ENCODE results near the gene PLEKHG4.

The PLEKHG4 gene

DNA sequence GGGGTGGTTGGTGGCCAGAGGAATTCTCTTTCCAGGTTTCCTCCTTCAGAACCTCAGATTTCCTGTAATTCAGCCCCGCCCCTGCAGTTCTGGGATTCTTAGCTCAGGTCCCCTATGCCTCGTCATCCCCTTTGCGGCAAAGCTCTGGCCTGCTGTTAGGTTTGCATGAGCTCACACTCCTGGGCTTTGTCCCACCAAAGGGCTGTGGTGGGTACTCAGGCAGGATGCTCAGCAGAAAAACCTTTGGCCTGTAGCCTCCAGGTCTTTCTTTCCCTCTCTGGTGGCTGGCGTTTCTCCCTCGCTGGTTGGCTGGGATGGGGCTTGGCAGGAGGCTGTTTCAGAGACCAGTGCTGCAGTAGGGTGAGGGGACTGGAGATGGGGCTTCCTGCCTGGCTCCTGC, 9.6 kb upstream of the PLEKHG4 start:
- TF ChIP-seq, protein P1, sequence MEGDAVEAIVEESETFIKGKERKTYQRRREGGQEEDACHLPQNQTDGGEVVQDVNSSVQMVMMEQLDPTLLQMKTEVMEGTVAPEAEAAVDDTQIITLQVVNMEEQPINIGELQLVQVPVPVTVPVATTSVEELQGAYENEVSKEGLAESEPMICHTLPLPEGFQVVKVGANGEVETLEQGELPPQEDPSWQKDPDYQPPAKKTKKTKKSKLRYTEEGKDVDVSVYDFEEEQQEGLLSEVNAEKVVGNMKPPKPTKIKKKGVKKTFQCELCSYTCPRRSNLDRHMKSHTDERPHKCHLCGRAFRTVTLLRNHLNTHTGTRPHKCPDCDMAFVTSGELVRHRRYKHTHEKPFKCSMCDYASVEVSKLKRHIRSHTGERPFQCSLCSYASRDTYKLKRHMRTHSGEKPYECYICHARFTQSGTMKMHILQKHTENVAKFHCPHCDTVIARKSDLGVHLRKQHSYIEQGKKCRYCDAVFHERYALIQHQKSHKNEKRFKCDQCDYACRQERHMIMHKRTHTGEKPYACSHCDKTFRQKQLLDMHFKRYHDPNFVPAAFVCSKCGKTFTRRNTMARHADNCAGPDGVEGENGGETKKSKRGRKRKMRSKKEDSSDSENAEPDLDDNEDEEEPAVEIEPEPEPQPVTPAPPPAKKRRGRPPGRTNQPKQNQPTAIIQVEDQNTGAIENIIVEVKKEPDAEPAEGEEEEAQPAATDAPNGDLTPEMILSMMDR (IDR thresholded peaks at IDR 0.05; ENCODE audit: low read depth, low read length, missing control alignments): no peak
- H3K4me3 ChIP-seq (ENCODE audit: low read depth, low read length): no peak overlapping the region
- DNase-seq (ENCODE audit: low read depth): no peak

DNA sequence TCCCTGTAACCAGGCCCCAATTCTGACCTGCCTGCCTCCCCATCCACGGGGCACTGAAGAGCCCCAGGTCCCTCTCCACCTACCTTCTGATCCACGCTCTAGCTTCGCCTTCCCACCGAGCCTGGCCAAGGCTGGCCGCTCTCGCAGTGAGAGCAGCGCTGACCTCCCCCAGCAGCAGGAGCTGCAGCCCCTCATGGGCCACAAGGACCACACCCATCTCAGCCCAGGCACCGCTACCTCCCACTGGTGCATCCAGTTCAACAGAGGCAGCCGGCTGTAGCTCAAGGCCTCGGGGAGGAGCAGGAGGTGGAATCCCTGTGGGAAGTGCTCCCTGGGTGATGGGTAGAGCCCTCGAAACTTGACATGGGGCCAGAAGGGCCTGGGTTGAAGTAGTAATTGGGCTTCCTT, 8.4 kb upstream of the PLEKHG4 start:
- no peak overlapping the region for H3K4me3 ChIP-seq (ENCODE audit: low read depth, low read length)
- TF ChIP-seq, protein P1 (IDR thresholded peaks at IDR 0.05; ENCODE audit: low read depth, low read length, missing control alignments): no peak
- no peak for DNase-seq (ENCODE audit: low read depth)

DNA sequence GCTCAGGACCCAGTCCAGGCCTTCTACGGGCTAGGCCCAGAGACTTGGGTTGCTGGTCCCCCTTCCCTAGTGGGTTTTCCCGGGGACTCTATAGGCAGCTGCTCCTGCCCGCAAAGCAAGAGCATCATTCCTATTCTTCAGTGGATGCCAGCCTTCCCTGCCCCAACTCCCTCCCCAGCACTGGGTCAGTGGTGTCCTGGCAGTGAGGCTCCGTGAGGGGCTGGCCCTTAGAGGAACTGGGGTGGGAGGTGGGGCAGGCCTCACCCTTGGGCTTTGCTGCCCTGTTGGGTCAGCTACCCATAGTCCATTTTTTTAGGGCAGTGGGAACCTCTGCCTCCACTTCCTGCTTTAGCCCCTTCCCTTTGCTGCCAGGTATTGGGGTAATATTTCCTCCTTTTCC, 7.9 kb upstream of the PLEKHG4 start:
- TF ChIP-seq, protein P1 (IDR thresholded peaks at IDR 0.05; ENCODE audit: low read depth, low read length, missing control alignments): no peak
- no peak overlapping the region for H3K4me3 ChIP-seq (ENCODE audit: low read depth, low read length)
- no peak for DNase-seq (ENCODE audit: low read depth)

DNA sequence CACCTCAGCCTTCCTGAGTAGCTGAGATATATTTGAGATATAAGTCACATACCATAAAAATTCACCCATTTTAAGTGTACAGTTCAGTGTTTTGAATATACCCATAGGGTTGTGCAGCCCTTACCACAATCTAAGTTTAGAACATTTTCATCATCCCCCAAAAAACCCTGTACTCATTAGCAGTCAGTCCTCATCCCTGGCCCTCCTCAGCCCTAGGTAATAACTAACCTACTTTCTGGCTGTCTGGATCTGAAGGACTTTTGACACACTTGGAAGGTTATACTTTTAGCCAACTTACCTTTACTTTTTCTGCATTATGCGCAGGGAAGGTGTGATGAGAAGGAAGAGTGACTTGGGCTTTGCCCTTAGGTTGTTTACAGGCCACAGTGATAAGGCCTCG, 4.0 kb upstream of the PLEKHG4 start:
- TF ChIP-seq, protein P1 (IDR thresholded peaks at IDR 0.05; ENCODE audit: low read depth, low read length, missing control alignments): no peak
- DNase-seq (ENCODE audit: low read depth): no peak
- no peak overlapping the region for H3K4me3 ChIP-seq (ENCODE audit: low read depth, low read length)

DNA sequence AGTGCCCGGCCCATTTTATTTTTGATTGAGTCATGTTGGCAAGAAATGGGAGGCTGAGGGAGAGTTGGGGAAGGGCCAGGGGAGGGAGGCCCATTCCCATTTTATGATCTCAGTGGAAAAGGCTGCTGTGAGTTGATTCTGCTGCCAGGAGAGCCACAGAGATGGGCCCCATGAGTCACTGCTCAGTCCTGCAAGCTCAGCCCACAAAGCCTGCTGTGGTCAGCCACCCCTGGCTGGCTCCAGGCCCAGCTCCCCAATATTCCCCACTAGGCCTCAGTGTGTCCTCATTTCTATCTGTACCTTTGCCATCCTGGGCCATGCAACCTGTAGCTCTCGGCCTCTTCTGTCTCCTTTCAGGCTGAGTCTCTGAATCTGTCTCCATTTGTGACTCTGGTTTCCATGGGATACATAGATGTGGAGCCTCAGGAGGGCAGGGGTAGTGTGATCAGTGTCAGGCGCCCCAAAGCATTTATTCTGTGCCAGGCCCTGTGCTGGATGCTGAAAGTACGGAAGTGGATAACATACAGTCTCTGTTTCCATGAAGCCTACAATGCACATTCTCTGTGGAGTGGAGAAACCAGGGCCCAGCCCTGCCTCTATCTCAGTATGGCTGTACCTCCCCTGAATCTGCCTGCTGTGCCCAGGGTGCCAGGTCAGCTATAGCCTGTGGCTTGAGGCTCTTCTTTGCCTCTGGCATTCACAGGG, 1.9 kb upstream of the PLEKHG4 start:
- no peak for DNase-seq (ENCODE audit: low read depth)
- TF ChIP-seq, protein P1 (IDR thresholded peaks at IDR 0.05; ENCODE audit: low read depth, low read length, missing control alignments): no peak
- no peak overlapping the region for H3K4me3 ChIP-seq (ENCODE audit: low read depth, low read length)

DNA sequence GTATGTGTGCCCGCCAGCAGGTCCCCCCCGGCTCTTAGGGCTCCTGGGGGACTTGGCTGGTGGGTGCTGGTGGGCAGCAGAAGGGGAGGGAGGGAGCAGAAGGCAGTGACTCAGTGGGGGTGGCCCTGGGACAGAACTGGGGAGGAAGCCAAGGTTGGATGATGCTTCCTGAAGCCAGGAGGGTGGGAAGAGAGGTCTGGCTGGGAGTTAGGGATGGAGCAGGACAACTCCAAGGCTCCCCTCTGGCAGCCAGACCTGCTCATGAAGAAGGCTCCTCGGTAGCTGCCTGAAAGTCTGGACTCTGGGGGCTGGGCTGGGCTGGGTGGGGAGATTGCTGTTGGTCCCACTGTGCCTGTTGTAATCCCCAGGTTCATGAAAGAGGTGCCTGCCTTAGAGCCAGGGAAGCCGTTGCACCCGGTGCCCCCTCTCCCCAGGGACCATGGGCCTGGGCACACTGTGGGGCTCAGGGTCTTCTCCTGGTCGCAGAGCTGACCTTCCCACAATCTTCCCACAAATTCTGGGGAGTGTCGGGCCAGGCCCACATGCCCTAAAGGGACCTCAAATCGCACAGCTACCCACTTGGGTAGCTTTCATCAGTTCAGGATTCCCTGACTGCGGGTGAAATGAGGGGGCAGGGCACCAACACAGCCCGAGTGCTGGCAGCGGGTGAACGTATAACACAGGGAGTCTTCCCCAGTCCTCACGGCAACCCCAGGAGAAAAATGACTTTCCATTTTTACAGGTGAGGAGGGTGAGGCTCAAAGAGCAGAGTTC, 1.1 kb upstream of the PLEKHG4 start:
- TF ChIP-seq, protein P1 (IDR thresholded peaks at IDR 0.05; ENCODE audit: low read depth, low read length, missing control alignments): no peak
- DNase-seq (ENCODE audit: low read depth): no peak
- H3K4me3 ChIP-seq (ENCODE audit: low read depth, low read length): peak overlapping the region; percentile 81
